ENCODE data around the gene BOLA1. TPM values are rescaled to one million over a fixed set of nuclear protein-coding genes. Genes with fewer than 3 reads are reported as not detected.

BOLA1 gene
- total and polyA plus RNA-seq, 2 donors (not counting 1 experiment from before 2014, with no cell fraction given): 15.0 to 16.7 TPM

DNA sequence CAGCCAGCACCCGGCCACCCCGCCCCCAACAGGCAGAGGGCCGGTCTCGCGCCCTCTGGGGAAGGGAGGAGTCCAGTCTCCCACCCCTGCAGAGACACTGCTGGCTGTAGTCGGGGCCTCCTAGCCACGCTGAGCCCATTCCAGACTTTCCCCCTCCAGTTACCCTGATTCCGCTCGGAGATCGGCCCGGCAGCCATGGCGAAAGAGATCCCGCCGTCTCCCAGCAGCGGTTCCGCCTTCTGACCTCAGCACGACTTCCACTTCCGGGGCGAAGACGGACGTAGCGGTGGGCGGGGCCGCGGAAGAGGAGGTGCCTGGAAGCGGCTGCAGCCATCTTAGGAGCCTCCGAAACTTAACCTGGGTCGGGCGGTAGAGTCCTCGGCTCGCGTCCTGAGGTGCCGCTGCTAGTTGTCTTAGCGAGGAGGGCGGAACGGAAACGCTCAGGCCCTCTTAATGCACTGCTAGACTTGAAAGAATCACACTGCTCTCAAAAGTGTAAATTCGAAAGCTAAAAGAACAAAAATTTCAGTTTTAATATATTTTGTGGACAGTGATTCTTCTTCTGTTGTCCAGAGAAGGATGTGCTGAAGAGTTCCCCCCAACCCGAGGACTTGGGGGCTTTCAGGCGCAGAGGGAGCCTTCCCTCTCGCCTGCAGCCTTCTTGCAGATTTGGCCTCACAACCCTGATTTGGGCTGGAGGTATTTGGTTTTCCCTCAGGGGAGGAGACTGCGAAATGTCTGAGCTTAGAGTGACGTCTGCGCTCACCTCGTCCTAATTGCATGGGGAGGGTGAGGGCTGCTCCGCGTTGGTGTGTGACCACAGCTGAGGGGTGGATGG, 28.4 kb downstream of the BOLA1 start, which contains the start of gene SF3B4:
Gene SF3B4 (minus strand): TSS at position 241 of the 838 bp plus-strand sequence. CDS start 44 bp downstream, at position 197.
- Mint-ChIP-seq H3K9me3 (ENCODE audit: insufficient read depth) (no peaks in the 10 kb centered on the region), H3K27me3 (peaks cover 20% of the 10 kb centered on the region), H3K4me3 (peak within 1 kb of the TSS; percentile 98), H3K27ac (peak within 1 kb of the TSS; percentile 97), H3K4me1 (peaks cover 38% of the 10 kb centered on the region)
- Histone ChIP-seq H3K9me3 (ENCODE audit: control extremely low read depth in 1 of 3, control insufficient read depth in 2 of 3, insufficient read depth in 1 of 3, low read length in 2 of 3) (no peaks in the 10 kb centered on the region), H3K4me1 (ENCODE audit: control insufficient read depth in 2 of 2, insufficient read depth in 2 of 2, low read length in 2 of 2) (peaks cover 17 to 24% of the 10 kb centered on the region in 2 donors), H3K27ac (ENCODE audit: low read length in 2 of 2) (peak within 1 kb of the TSS; percentile 74 to 90), H3K79me2 (ENCODE audit: control insufficient read depth, insufficient read depth, low read length) (peaks cover 16% of the 10 kb centered on the region), H4K20me1 (ENCODE audit: control insufficient read depth, insufficient read depth, low read length, poor library complexity, severe bottlenecking) (peaks cover 30% of the 10 kb centered on the region), H3K4me2 (replicated peaks; ENCODE audit: low read depth, low read length, poor library complexity, severe bottlenecking) (peak within 1 kb of the TSS; percentile 91), H2AFZ (ENCODE audit: insufficient read depth, low read depth, low read length, poor library complexity, severe bottlenecking) (peak within 1 kb of the TSS; percentile 91), H3K27me3 (replicated peaks in 1 of 4; ENCODE audit: control extremely low read depth in 1 of 4, control insufficient read depth in 3 of 4, insufficient read depth in 4 of 4, low read length in 3 of 4) (peaks cover 0 to 2% (median 0%) of the 10 kb centered on the region in 4 experiments), H3K9ac (ENCODE audit: low read length) (peak within 1 kb of the TSS; percentile 76), H3K36me3 (replicated peaks in 1 of 2; ENCODE audit: control extremely low read depth in 1 of 2, control insufficient read depth in 1 of 2, extremely low read depth in 1 of 2, insufficient read depth in 2 of 2, low read length in 1 of 2) (peaks cover 4 to 42% of the 10 kb centered on the region in 2 experiments), H3K4me3 (ENCODE audit: control extremely low read depth in 1 of 5, extremely low read depth in 1 of 5, insufficient read depth in 1 of 5, low read depth in 2 of 5, low read length in 4 of 5) (peak within 1 kb of the TSS; percentile 76 to 98 (median 89))
- POLR2A ChIA-PET: interaction anchor here (0.6 to 2.6 kb wide), 5 partner anchors 23 to 1082 kb away, joined by 3 to 37 read pairs (median 4); a partner anchor contains a TSS
- TF ChIP-seq, protein P1, sequence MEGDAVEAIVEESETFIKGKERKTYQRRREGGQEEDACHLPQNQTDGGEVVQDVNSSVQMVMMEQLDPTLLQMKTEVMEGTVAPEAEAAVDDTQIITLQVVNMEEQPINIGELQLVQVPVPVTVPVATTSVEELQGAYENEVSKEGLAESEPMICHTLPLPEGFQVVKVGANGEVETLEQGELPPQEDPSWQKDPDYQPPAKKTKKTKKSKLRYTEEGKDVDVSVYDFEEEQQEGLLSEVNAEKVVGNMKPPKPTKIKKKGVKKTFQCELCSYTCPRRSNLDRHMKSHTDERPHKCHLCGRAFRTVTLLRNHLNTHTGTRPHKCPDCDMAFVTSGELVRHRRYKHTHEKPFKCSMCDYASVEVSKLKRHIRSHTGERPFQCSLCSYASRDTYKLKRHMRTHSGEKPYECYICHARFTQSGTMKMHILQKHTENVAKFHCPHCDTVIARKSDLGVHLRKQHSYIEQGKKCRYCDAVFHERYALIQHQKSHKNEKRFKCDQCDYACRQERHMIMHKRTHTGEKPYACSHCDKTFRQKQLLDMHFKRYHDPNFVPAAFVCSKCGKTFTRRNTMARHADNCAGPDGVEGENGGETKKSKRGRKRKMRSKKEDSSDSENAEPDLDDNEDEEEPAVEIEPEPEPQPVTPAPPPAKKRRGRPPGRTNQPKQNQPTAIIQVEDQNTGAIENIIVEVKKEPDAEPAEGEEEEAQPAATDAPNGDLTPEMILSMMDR (IDR thresholded peaks at IDR 0.05): no peak
- TF ChIP-seq EZH2 (IDR thresholded peaks at IDR 0.05; ENCODE audit: borderline replicate concordance, insufficient read depth, low read depth, low read length, poor library complexity, severe bottlenecking): no peak
- ATAC-seq (ENCODE audit: low read depth) (peak; percentile 95), DNase-seq (peak; percentile 96)
- under 1% methylated on average over 37 of the region's 47 CpGs for WGBS (ENCODE audit: insufficient coverage)
- CTCF ChIA-PET: interaction anchor here (0.6 to 1.3 kb wide), 4 partner anchors 35 to 394 kb away, joined by 3 to 7 read pairs (median 5); partner anchors contain the start of gene PRPF3
- intact Hi-C loops (cut with micrococcal nuclease): loop anchor here (1.0 to 10.0 kb wide), 4 partner anchors 28 to 397 kb away; partner anchors contain the start of genes ANP32E, BOLA1 and PRPF3

All from B cell (primary cell).